ENCODE data around the gene SHROOM2.
"Not testable (repeated sequence)": the region's sequence is repeated elsewhere in the genome, so short reads cannot be mapped to it uniquely, and the experiment has no call there.

Gene SHROOM2

DNA sequence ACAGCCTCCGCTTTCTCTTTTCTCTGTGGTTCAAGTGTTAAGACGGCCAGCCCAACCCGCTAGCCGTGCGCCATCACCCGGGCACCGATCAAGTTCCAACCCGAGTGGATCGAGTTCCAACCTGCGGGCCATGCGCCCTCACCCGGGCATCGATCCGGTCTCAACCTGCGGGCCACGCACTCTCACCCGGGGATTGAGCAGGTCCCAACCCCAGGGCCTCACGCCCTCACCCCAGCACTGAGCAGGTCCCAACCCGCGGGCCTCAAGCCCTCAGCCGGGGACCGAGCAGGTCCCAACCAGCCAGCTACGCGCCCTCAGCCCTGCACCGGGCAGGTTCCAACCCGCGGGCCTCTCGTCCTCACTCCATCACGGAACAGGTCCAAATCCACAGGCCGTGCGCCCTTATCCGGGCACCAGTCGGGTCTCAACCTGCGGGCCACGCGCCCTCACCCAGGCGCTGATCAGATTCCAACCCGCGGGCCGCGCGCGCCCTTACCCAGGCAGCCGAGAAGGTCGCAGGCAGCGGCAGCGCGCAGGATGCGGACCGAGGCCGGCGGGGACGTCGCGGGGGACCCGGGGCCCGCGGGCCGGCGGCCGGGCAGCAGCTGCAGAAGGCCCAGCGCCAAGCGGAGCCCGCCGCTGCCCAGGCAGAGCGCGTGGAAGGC lies 21.0 kb upstream of the SHROOM2 start:
- no peak for DNase-seq (ENCODE audit: extremely low spot score)
- POLR2A ChIA-PET, result no interaction called here
- CTCF ChIA-PET, result no interaction called here
- TF ChIP-seq FOXK2 (IDR thresholded peaks at IDR 0.05), result no peak

DNA sequence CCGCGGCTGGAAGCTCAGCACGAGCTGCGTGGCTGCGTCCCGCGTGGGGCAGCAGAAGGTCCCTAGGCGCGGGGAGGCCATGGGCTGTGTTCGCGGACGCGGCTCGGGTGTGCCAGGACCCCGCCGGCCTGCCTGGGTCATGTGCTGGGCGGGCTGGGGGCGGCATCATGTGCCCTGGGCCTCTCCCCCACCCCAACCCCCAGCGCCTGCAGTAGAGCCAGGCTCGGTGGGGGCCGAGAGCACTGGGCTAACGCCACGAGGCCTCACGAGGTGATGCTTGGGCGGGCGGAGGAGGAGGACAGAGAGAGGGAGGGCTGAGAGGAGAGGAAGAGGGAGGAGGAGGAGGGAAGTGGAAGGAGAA lies 20.5 kb upstream of the SHROOM2 start, which contains the start of gene GPR143:
GPR143 (minus strand) TSS at position 111 of the 361 bp plus-strand sequence; CDS start at position 81, 30 bp downstream.
- TF ChIP-seq L3MBTL2 (conservative IDR thresholded peaks at IDR 0.05), result no peak
- no peak for TF ChIP-seq SUZ12 (IDR thresholded peaks at IDR 0.05)
- no peak for TF ChIP-seq TARDBP (IDR thresholded peaks at IDR 0.05)
- no peak for TF ChIP-seq LEF1 (IDR thresholded peaks at IDR 0.05; ENCODE audit: borderline replicate concordance)
- no peak for TF ChIP-seq ELF4 (IDR thresholded peaks at IDR 0.05)
- no peak for TF ChIP-seq ARNT (IDR thresholded peaks at IDR 0.05)
- no peak for TF ChIP-seq FOXA1 (IDR thresholded peaks at IDR 0.05)
- TF ChIP-seq CTBP1 (IDR thresholded peaks at IDR 0.05; ENCODE audit: borderline replicate concordance), result no peak
- no peak for TF ChIP-seq HDGF (IDR thresholded peaks at IDR 0.05; ENCODE audit: borderline replicate concordance)
- no peak for TF ChIP-seq SP1 (IDR thresholded peaks at IDR 0.05)
- no peak for TF ChIP-seq BHLHE40 (IDR thresholded peaks at IDR 0.05; ENCODE audit: borderline replicate concordance)
- TF ChIP-seq NFRKB (IDR thresholded peaks at IDR 0.05), result no peak
- TF ChIP-seq FOXK2 (IDR thresholded peaks at IDR 0.05), result no peak
- no peak for TF ChIP-seq FOXM1 (IDR thresholded peaks at IDR 0.05; ENCODE audit: borderline replicate concordance)
- TF ChIP-seq, protein P1, sequence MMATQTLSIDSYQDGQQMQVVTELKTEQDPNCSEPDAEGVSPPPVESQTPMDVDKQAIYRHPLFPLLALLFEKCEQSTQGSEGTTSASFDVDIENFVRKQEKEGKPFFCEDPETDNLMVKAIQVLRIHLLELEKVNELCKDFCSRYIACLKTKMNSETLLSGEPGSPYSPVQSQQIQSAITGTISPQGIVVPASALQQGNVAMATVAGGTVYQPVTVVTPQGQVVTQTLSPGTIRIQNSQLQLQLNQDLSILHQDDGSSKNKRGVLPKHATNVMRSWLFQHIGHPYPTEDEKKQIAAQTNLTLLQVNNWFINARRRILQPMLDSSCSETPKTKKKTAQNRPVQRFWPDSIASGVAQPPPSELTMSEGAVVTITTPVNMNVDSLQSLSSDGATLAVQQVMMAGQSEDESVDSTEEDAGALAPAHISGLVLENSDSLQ (IDR thresholded peaks at IDR 0.05), result no peak
- POLR2A ChIA-PET, result no interaction called here
- CTCF ChIA-PET, result no interaction called here
- no peak for DNase-seq (ENCODE audit: extremely low spot score)

DNA sequence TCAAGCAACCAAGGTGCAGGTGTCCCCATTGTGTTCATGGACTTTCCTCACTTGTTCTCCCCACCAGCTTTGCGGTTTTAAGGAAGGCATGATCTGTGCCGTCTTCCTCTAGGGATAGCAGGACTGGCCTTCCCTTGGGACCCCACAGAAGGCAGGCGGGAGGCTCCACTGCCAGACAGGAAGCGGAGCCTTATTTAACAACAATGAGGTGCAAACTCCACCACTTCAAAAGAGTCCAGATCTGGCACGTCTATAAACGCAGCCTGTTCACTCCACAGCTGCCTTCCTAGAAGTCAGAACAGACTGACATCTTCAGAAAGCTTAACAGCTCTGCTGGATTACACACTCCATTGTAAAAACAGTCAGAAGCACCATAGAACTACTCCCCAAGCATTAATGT lies 18.9 kb upstream of the SHROOM2 start:
- ChIA-PET POLR2A (no interaction called here), CTCF (no interaction called here)
- TF ChIP-seq HDGF (IDR thresholded peaks at IDR 0.05; ENCODE audit: borderline replicate concordance), result no peak
- no peak for TF ChIP-seq NFRKB (IDR thresholded peaks at IDR 0.05)
- TF ChIP-seq BHLHE40 (IDR thresholded peaks at IDR 0.05; ENCODE audit: borderline replicate concordance), result no peak
- no peak for TF ChIP-seq FOXM1 (IDR thresholded peaks at IDR 0.05; ENCODE audit: borderline replicate concordance)
- TF ChIP-seq L3MBTL2 (conservative IDR thresholded peaks at IDR 0.05), result no peak
- TF ChIP-seq, protein P1 (IDR thresholded peaks at IDR 0.05), result no peak
- TF ChIP-seq ZNF384 (IDR thresholded peaks at IDR 0.05), result no peak
- no peak for TF ChIP-seq FOXA1 (IDR thresholded peaks at IDR 0.05)
- no peak for TF ChIP-seq TARDBP (IDR thresholded peaks at IDR 0.05)
- TF ChIP-seq ARNT (IDR thresholded peaks at IDR 0.05), result no peak
- TF ChIP-seq FOXK2 (IDR thresholded peaks at IDR 0.05), result no peak
- TF ChIP-seq SUZ12 (IDR thresholded peaks at IDR 0.05), result no peak
- no peak for TF ChIP-seq ELF4 (IDR thresholded peaks at IDR 0.05)
- TF ChIP-seq CTBP1 (IDR thresholded peaks at IDR 0.05; ENCODE audit: borderline replicate concordance), result no peak

DNA sequence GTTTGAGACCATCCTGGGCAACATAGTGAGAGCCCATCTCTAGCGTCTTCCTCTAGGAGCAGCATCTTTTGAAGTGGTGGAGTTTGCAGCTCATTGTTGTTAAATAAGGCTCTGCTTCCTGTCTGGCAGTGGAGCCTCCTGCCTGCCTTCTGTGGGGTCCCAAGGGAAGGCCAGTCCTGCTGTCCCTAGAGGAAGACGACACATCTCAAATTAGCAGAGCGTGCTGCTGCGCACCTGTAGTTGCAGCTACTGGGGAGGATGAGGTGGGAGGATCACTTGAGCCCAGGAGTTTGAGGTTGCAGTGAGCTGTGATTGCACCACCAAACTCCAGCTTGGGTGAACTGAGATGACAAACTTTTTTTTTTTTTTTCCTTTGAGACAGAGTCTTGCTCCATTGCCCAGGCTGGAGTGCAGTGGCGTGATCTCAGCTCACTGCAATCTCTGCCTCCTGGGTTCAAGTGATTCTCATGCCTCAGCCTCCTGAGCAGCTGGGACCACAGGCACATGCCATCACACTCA lies 17.8 kb upstream of the SHROOM2 start:
- POLR2A ChIA-PET; DNase-seq (ENCODE audit: extremely low spot score): not testable (repeated sequence)
- CTCF ChIA-PET, result interaction anchor here (0.6 kb wide), 2 partner anchors 14 to 326 kb away, joined by 3 read pairs; no protein-coding TSS in a partner anchor

More for the DNA sequence above, 18.9 kb upstream of the SHROOM2 start:
- DNase-seq (ENCODE audit: extremely low spot score), result no peak

DNA sequence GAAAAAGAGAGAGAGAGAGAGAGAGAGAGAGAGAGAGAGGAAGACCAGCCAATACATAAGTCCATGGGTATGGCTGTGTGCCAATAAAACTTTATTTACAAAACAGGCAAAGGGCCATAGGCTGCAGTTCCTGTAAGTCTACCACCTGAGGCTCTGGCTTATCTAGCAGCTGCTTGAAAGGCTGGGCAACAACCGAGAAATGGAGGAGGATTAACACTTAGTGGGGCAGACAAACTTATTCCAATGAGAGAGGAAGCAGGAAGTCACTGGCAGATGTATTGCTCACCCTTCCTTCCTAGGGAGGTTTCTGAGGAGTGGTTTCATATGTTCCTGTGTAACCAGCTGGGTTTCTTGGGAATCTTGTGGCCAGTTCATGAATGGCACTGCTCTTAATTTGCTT lies 15.9 kb upstream of the SHROOM2 start:
- CTCF ChIA-PET, result no interaction called here
- no peak for DNase-seq (ENCODE audit: extremely low spot score)
- TF ChIP-seq HDGF (IDR thresholded peaks at IDR 0.05; ENCODE audit: borderline replicate concordance) (no peak), FOXM1 (IDR thresholded peaks at IDR 0.05; ENCODE audit: borderline replicate concordance) (no peak), FOXA1 (IDR thresholded peaks at IDR 0.05) (no peak), L3MBTL2 (conservative IDR thresholded peaks at IDR 0.05) (no peak)
- POLR2A ChIA-PET, result no interaction called here

DNA sequence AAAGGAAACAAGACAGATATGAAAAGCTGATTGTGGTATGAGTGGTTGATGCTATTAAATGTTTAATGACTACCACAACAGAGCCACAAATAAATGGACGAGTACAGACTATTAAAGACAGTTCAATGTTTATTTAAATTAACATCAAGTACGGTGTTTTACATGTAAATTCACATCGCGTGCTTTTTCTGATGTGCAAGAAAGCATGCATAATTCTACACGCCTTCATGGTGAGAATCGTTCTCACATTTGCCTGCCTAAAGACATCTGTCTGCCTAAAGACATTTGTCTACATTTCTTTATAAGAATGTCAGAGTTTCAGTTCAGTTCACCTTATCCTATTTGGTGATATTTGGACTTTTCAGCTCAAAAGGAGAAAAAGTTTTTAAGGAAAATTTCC lies 13.3 kb upstream of the SHROOM2 start:
- ChIA-PET CTCF (no interaction called here), POLR2A (no interaction called here)
- TF ChIP-seq ARNT (IDR thresholded peaks at IDR 0.05) (no peak), CTBP1 (IDR thresholded peaks at IDR 0.05; ENCODE audit: borderline replicate concordance) (no peak), HDGF (IDR thresholded peaks at IDR 0.05; ENCODE audit: borderline replicate concordance) (no peak), ZNF384 (IDR thresholded peaks at IDR 0.05) (no peak), FOXM1 (IDR thresholded peaks at IDR 0.05; ENCODE audit: borderline replicate concordance) (no peak), NFRKB (IDR thresholded peaks at IDR 0.05) (no peak), SP1 (IDR thresholded peaks at IDR 0.05) (no peak), LEF1 (IDR thresholded peaks at IDR 0.05; ENCODE audit: borderline replicate concordance) (no peak), FOXA1 (IDR thresholded peaks at IDR 0.05) (no peak), FOXK2 (IDR thresholded peaks at IDR 0.05) (no peak), L3MBTL2 (conservative IDR thresholded peaks at IDR 0.05) (no peak)
- TF ChIP-seq, protein P1 (IDR thresholded peaks at IDR 0.05), result no peak
- no peak for DNase-seq (ENCODE audit: extremely low spot score)

DNA sequence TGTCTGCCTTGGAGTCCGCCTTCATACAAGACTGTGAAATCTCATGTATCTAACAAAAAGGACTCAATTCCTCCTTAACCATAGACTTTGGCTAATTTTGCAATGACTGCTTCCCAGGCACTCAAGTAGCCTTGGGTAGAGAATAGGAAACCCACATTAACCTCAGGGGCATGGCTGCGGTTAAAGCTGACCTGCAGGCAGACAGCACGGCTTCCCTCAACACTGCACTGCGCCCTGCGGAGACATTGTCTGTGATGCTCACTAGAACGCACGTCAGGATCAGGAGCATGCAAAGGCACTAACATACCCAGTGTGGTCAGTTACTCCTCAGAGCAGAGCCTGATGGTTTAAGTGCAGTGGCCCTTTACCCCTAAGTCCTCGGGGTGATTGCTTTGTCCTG lies 10.3 kb upstream of the SHROOM2 start:
- no peak for TF ChIP-seq SP1 (IDR thresholded peaks at IDR 0.05)
- no peak for TF ChIP-seq CTBP1 (IDR thresholded peaks at IDR 0.05; ENCODE audit: borderline replicate concordance)
- no peak for TF ChIP-seq ZNF384 (IDR thresholded peaks at IDR 0.05)
- TF ChIP-seq ARNT (IDR thresholded peaks at IDR 0.05), result no peak
- CTCF ChIA-PET, result no interaction called here
- DNase-seq (ENCODE audit: extremely low spot score), result no peak
- POLR2A ChIA-PET, result no interaction called here
